ENCODE results near the gene OR2A5. TPM values are rescaled to one million over a fixed set of nuclear protein-coding genes. Genes with fewer than 3 reads are reported as not detected.

OR2A5 gene
- polyA plus RNA-seq, 1 donor = 0.18 TPM

Other genes with a start within 250 kb of the OR2A5 start
- 84.1 TPM for gene TCAF1, start 146.8 kb upstream of the OR2A5 start, polyA plus RNA-seq (ENCODE audit: insufficient read length)
- gene OR2F2, start 113.7 kb upstream of the OR2A5 start, polyA plus RNA-seq (ENCODE audit: insufficient read length) = not detected
- 0.45 TPM for gene OR2F1, start 94.1 kb upstream of the OR2A5 start, polyA plus RNA-seq (ENCODE audit: insufficient read length)
- gene OR6B1, start 48.6 kb upstream of the OR2A5 start, polyA plus RNA-seq (ENCODE audit: insufficient read length) = not detected
- gene OR2A25, start 20.9 kb downstream of the OR2A5 start, polyA plus RNA-seq (ENCODE audit: insufficient read length) = 0.22 TPM
- 0.05 TPM for gene OR2A12, start 37.3 kb downstream of the OR2A5 start, polyA plus RNA-seq (ENCODE audit: insufficient read length)
- not detected for gene OR2A2, start 60.6 kb downstream of the OR2A5 start, polyA plus RNA-seq (ENCODE audit: insufficient read length)
- not detected for gene OR2A14, start 74.2 kb downstream of the OR2A5 start, polyA plus RNA-seq (ENCODE audit: insufficient read length)
- gene CTAGE4, start 134.5 kb downstream of the OR2A5 start, polyA plus RNA-seq (ENCODE audit: insufficient read length) = 1.0 TPM
- gene ARHGEF35, start 146.9 kb downstream of the OR2A5 start, polyA plus RNA-seq (ENCODE audit: insufficient read length) = 24.0 TPM
- 1.8 TPM for gene OR2A42, start 190.7 kb downstream of the OR2A5 start, polyA plus RNA-seq (ENCODE audit: insufficient read length)
- gene OR2A7, start 215.8 kb downstream of the OR2A5 start, polyA plus RNA-seq (ENCODE audit: insufficient read length) = 9.4 TPM
- 12.3 TPM for gene CTAGE8, start 220.3 kb downstream of the OR2A5 start, polyA plus RNA-seq (ENCODE audit: insufficient read length)